ENCODE results near the gene MRPS9. TPM values are rescaled to one million over a fixed set of nuclear protein-coding genes. Genes with fewer than 3 reads are reported as not detected.

MRPS9 gene
- total and polyA plus RNA-seq, 2 of the 13 experiments (the other 11 are each of a cell fraction or from before 2014, with no cell fraction given) = 31.2 to 91.8 TPM

DNA sequence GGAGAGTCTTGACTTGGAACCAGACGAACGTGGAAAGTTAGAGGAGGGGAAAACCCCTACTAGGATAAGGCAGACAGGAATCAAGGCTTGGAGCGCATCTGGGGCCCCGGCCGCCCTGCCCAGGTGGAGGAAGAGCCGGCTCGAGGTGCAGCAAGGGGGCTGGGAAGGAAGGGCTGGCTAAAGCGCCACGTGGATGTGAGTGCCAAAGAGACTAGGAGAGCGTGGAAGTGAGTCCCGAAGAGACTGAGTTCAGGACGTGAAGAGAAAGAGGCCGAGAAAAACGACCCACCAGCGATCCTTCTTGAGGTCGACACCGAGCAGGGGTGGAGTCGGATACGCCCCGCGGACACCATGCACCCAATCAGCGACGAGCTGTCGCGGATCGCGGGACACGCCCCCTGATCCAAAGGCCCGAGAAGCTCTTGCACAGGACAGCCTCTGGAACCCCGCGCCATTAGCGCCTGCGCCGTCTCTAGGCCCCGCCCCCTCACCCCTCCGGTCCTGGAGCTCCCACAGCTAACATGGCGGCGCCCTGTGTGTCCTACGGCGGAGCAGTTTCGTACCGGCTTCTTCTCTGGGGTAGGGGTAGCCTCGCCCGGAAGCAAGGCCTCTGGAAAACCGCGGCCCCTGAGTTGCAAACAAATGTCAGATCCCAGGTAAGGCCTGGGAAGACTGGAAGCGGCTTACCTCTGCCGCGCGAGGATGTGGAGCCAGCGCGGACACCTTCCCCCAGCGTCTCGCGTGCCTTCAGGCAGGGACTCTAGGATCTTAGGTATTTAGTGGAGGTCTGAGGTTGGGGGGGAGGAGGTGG is at the start of gene MRPS9 (continued):
- TF ChIP-seq, protein P1, sequence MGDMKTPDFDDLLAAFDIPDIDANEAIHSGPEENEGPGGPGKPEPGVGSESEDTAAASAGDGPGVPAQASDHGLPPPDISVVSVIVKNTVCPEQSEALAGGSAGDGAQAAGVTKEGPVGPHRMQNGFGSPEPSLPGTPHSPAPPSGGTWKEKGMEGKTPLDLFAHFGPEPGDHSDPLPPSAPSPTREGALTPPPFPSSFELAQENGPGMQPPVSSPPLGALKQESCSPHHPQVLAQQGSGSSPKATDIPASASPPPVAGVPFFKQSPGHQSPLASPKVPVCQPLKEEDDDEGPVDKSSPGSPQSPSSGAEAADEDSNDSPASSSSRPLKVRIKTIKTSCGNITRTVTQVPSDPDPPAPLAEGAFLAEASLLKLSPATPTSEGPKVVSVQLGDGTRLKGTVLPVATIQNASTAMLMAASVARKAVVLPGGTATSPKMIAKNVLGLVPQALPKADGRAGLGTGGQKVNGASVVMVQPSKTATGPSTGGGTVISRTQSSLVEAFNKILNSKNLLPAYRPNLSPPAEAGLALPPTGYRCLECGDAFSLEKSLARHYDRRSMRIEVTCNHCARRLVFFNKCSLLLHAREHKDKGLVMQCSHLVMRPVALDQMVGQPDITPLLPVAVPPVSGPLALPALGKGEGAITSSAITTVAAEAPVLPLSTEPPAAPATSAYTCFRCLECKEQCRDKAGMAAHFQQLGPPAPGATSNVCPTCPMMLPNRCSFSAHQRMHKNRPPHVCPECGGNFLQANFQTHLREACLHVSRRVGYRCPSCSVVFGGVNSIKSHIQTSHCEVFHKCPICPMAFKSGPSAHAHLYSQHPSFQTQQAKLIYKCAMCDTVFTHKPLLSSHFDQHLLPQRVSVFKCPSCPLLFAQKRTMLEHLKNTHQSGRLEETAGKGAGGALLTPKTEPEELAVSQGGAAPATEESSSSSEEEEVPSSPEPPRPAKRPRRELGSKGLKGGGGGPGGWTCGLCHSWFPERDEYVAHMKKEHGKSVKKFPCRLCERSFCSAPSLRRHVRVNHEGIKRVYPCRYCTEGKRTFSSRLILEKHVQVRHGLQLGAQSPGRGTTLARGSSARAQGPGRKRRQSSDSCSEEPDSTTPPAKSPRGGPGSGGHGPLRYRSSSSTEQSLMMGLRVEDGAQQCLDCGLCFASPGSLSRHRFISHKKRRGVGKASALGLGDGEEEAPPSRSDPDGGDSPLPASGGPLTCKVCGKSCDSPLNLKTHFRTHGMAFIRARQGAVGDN (CRISPR knock-in tag; IDR thresholded peaks at IDR 0.05) = peak; percentile 83
- TF ChIP-seq ZNF367 (CRISPR knock-in tag; IDR thresholded peaks at IDR 0.05; ENCODE audit: borderline replicate concordance) (no peak), NCOR1 (IDR thresholded peaks at IDR 0.05; ENCODE audit: borderline replicate concordance, low read length) (no peak), UBTF (CRISPR knock-in tag; IDR thresholded peaks at IDR 0.05) (peak; percentile 69), NR2C2 (CRISPR knock-in tag; IDR thresholded peaks at IDR 0.05; ENCODE audit: borderline replicate concordance) (peak; percentile 82), ZNF788 (CRISPR knock-in tag; IDR thresholded peaks at IDR 0.05; ENCODE audit: borderline replicate concordance) (peak; percentile 7), NFYB (CRISPR knock-in tag; IDR thresholded peaks at IDR 0.05) (peak; percentile 82), CHD2 (IDR thresholded peaks at IDR 0.05; ENCODE audit: low read depth, low read length) (peak; percentile 83), ZNF770 (CRISPR knock-in tag; IDR thresholded peaks at IDR 0.05) (peak; percentile 44), KDM5A (IDR thresholded peaks at IDR 0.05; ENCODE audit: borderline replicate concordance, low read length) (peak; percentile 74; the same call in 1 of the 2 replicates), ZNF720 (CRISPR knock-in tag; IDR thresholded peaks at IDR 0.05) (no peak), ZNF841 (CRISPR knock-in tag; IDR thresholded peaks at IDR 0.05; ENCODE audit: borderline replicate concordance) (no peak), RARG (CRISPR knock-in tag; IDR thresholded peaks at IDR 0.05; ENCODE audit: low read depth) (no peak), LBX2 (CRISPR knock-in tag; IDR thresholded peaks at IDR 0.05; ENCODE audit: borderline replicate concordance) (peak; percentile 47; the same call in 1 of the 2 replicates)
- TF ChIP-seq, protein P2, sequence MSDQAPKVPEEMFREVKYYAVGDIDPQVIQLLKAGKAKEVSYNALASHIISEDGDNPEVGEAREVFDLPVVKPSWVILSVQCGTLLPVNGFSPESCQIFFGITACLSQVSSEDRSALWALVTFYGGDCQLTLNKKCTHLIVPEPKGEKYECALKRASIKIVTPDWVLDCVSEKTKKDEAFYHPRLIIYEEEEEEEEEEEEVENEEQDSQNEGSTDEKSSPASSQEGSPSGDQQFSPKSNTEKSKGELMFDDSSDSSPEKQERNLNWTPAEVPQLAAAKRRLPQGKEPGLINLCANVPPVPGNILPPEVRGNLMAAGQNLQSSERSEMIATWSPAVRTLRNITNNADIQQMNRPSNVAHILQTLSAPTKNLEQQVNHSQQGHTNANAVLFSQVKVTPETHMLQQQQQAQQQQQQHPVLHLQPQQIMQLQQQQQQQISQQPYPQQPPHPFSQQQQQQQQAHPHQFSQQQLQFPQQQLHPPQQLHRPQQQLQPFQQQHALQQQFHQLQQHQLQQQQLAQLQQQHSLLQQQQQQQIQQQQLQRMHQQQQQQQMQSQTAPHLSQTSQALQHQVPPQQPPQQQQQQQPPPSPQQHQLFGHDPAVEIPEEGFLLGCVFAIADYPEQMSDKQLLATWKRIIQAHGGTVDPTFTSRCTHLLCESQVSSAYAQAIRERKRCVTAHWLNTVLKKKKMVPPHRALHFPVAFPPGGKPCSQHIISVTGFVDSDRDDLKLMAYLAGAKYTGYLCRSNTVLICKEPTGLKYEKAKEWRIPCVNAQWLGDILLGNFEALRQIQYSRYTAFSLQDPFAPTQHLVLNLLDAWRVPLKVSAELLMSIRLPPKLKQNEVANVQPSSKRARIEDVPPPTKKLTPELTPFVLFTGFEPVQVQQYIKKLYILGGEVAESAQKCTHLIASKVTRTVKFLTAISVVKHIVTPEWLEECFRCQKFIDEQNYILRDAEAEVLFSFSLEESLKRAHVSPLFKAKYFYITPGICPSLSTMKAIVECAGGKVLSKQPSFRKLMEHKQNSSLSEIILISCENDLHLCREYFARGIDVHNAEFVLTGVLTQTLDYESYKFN (CRISPR knock-in tag; conservative IDR thresholded peaks at IDR 0.05) = peak; percentile 35; the same call in 1 of the 2 replicates

Measured in HepG2 (cell line).